ENCODE data around the gene VBP1.
"Not testable (repeated sequence)": the region's sequence is repeated elsewhere in the genome, so short reads cannot be mapped to it uniquely, and the experiment has no call there.

VBP1 gene, protein sequence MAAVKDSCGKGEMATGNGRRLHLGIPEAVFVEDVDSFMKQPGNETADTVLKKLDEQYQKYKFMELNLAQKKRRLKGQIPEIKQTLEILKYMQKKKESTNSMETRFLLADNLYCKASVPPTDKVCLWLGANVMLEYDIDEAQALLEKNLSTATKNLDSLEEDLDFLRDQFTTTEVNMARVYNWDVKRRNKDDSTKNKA

DNA sequence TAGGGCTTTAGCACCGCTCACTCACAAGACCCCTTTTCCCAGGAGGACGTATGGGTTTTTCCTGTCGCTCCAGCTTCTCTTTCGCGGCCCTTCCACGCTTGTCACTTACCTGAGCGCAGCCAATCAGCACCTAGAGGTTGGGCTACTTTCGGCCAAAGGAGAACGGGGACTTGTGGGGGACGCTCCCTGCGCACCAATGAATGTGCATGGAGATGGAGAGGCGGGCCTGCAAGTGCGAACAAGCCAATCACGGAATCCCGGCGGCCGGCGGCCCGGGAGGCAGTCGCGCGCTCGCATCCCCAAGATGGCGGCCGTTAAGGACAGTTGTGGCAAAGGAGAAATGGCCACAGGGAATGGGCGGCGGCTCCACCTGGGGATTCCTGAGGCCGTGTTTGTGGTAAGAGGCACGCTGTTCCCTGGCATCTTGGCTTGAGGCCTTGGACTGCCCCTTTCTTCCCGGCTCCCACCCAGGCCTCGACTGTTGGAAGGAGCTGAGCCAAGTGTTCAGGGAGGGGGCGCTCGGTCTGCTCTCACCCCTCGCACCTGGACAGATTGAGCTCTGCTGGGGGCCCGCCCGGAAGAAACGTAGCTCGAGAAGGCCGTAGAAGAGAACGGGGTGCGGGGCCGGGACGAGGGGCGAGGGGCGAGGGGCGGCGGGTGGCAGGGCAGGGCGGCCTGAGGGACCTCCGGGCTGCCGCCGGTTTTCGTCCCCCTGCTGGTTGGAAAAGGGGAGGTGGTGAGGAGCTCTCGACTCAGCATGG is at the start of gene VBP1:
Gene VBP1 (plus strand): TSS at position 282 of the 761 bp plus-strand sequence. CDS start 23 bp downstream, at position 305.
- peak; percentile 93 for DNase-seq

DNA sequence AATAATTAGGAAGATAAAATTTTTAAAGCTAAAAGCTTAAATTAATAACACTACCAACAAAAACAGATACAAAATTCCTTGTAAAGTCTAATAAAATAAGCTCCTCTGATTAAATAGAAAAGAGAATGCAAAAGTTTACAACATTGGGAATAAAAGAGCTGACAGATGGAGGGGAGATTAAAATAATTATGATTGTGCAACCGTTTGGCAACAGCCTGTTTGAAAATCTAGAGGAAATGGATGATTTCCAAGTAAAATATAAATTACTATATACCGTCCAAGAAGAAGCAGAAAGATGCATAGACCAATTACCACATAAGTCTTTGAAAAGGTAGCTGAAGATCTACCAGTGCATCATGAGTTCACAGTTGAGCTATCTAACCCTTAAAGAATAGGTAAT is 46.4 kb upstream of the VBP1 start:
- no peak for DNase-seq

DNA sequence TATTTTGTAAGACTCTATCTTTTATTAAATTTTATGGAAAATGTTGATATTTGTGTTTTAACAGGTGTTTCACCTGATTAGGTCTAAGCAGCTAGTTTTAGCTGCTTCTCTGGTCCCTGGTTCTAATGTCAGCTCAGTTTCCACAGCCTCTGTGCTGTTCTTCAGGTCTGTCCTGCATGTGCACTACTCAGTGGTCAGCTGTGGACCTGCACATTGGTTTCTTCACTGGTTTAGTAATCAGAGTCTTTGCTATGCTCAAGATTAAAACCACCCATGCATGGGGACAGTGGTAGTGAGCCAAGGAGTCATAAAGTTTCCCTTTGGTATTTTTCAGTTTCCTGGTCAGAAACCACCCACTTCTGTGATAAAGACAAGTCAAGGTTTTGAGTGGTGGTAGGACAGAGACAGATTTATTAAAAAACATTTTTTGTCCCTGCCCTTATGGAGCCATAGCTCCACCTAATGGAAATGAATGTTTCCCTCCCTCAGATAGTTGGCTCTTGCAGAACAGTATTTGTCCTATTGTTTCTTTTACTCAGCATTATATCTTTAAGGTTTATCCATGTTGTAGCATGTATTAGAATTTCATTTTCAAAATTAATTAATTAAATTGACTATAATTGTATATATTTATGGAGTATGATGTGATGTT is 36.8 kb upstream of the VBP1 start:
- no peak for DNase-seq

DNA sequence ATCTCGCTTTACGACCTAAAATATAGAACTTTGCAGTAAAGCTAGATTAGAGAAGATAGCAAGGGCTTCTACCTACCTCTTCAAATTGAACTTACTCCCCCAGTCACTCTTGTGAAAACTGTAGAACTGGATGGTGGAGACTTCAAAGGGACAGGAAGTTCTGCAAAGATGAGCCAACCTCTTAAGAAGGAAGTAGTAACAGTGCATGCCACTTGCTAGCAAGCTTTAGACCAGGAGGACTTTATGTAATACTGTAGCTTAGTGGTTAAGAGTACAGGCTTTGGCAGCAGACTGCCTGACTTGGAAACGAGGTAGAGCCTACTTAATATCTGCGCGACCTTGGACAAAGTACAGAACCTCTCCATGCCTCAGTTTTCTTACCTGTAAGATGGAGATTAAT is 27.5 kb upstream of the VBP1 start:
- no peak for DNase-seq

DNA sequence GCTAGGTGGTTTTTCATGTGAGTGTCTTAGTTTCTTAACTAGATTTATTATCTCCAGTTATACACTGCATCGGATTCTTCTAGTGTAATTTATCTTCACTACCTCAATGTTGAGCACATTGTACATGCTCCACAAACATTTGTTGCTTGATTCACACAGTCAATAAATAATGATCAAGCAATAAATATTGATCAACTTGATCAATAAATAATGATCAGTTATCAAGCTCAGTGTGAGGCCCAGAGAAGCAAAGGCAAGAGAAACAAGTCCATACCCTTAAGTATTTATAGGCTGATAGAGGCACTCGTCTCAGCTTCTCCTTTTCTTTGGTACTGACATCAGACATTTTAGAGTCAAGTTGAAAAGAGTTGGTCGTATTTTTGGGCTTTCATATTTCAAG is 5.1 kb upstream of the VBP1 start:
- DNase-seq, result no peak

DNA sequence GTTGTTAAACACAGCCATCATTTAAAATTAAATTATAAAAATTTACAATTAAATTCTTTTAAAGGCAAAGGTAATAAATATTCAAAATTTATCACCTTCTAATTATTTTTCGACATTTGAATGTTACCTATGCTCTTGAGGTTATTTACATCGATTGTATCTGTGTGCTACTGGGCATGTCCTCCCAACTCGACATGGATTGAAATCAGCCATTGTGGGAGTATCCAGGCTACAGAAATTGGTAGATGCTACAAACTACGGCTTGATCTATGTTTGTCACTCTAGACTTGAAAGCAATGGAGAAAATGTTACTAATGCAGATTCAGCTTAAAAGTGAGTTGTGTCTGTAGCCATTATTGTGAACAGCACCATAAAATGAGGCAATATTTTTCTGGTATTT is 2.5 kb upstream of the VBP1 start:
- no peak for DNase-seq

DNA sequence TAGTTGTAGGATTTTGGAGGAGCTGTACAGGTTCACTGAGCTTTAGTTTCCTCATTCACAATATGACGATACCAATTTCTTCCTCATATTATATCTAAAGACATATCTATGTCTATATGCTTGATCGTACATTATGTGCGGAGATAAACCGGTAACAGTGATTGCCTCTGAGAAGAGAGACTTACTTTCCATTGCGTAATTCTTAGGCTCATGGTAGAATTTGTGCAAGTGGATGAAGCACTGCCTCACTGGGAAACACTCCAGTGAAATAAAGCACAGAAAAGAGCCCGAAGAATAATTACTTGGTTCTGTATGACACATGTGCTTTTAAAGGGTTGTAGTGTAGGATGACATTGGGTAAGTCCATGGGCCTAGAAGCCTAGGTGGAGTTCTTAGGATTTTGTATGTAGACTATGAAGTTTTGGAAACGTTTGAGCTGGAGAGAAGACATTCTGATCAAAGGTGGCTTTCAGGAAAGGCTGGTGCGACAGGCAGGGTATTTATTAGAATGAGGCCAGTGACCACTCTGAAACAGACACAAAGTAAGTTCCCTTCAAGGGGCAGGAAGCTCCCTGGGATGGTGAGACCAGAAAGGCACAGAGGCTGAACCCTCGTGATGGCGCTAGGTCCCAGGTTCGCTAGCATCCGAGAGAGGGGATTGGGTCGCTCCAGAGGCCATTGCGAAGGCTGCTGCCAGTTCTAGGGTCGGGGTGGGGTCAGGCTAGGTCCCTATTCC is 649 bp upstream of the VBP1 start:
- DNase-seq, result no peak

DNA sequence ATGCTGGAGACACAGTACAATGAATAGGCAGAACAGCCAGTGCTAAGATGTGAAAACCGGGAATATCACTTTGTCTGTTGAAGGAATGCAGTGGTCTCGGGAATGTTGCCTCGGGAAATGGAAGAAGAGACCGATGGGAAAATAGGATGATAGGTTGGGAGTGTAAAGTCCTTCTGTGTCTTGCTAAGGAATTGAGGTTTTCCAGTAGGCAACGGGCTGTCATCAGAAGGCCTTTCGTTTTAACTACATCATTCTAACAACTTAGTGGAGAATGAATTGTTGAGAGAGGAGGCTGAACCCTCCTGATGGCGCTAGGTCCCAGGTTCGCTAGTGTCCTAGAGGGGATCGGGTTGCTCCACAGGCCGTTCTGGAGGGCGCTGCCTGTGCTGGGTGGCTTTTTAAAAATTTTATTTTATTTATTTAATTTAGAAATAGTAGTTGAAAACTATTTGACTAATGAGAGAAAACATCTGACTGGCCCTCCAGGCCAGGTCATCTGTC is 730 bp downstream of the VBP1 start:
- DNase-seq, result no peak

DNA sequence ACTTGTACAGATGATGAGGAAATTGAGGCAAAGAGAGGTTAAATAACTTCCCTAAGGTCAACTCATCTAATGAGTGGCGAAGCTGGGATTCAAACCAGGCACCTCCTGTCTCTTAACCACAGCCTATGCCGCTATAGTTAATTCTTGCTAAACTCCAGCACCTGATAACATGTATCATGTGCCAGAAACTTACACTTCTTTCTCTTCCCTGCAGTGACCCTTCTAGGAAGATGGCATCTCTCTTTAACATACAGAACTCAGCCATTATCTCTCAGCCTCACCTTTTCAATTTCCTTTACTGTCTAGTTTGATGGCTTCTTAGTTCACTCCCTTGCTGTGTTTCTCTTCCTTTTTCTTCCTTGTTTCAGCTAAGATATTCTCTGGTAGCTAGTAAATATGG is 2.5 kb downstream of the VBP1 start:
- DNase-seq, result no peak

DNA sequence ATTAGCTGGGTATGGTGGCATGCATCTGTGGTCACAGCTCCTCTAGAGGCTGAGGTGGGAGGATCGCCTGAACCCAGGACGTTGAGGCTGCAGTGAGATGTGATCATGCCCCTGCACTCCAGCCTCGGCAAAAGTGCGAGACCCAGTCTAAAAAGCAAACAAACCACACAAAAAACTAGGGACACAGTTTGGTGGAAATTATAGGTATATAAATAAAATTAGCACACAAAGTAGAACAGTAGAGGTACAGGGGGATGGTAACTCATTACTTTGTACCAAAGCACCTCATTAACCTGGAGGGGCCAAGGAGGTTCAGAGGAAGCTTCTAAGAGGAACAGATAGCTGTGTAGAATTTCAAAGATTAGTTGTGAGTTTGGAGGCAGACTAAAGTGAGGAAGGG is 5.1 kb downstream of the VBP1 start:
- no peak for DNase-seq

DNA sequence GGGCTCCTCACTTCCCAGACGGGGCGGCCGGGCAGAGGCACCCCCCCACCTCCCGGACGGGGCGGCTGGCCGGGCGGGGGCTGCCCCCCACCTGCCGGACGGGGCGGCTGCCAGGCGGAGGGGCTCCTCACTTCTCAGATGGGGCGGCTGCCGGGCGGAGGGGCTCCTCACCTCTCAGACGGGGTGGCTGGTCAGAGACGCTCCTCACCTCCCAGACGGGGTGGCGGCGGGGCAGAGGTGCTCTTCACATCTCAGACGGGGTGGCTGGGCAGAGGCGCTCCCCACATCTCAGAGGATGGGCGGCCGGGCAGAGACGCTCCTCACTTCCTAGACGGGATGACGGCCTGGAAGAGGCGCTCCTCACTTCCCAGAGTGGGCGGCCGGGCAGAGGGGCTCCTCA is 7.5 kb downstream of the VBP1 start:
- not testable (repeated sequence) for DNase-seq

DNA sequence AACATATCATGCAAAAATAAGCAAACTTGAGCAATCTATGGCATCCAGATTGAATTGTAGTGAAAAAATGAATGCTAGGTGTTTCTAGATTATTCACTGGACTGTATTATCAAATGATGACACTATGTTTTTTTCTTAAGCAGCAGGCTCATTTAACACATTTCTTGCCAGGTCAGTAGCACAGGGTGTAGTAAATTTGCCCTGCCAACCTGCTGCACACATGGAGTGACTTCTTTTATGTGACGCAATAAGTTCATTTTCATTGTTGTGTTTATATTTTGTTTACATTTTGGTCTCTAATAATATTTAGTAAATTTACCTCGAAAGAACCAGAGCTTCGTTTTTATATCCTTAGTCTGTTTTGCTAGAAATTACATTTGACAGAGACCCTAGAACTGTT is 9.5 kb downstream of the VBP1 start:
- no peak for DNase-seq

DNA sequence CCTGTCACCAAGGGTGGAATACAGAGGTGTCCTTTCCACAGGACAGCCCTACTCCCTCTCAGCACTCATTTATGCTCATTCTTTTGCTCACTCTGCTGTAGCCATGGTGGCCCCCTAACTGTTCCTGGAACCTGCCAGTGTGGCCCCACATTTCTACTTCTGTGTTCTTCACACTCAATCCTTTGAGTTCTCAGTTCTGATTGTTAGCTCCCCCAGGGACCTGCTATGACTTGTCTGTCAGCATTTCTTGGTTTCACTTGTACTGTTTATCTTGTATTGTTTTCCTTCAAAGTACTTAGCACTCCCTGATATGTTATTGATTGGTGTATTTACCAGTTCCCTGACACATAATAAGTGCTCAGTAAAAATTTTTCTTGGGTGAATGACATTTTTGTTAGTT is 14.9 kb downstream of the VBP1 start:
- DNase-seq, result no peak

DNA sequence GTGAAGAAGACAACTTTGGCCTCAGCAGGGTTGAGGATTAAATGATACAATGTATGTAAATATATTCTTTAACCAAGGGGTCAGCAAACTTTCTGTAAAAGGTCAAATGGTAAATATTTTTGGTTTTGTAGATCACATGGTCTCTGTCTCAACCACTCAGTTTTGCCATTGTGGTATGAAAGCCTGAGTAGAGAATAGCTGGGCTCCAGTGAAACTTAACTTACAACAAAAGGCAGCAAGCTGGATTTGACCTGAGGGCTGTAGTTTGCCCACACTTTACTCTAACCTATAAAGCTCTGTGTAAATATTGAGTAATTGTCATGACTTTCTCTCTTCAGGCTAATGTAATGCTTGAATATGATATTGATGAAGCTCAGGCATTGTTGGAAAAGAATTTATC is 19.6 kb downstream of the VBP1 start:
- DNase-seq, result peak; percentile 2

DNA sequence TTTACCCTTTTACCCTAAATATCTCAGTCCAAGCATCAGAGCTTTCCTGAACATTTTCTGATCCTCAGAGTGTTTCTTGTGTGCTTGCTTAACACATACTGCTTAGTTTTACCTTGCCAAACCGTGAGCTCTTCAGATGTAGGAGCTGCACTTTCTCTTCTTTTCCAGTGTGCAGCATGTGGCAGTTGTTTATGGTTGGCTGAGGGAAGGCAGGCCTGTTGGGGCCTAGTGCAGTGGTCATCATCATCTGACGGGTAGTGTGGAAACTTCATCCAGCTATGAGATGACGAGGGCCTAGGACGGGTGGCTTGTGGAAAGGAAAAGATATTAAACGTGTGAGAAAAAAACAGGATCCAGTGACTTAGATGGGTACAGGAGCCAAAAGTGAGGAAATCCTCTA is 21.5 kb downstream of the VBP1 start:
- no peak for DNase-seq

DNA sequence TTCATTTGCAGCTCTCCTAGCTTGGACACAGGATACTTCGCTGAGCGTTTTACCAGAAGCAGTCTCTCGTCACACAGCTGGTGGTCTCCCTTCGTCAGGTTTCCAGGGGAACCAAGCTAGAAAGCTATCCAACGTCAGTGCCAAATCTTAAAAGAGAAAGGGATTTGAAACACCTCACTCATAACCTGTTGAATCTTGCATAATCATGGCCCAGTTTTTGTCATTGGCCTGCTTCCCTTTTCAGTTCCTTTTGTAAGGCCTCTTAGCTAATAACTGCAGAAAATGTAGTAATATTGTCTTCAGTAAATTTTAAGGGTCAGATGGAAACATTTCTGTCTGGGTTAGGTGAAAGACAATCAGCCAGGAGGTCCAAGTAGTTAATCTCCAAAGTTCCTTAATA is 26.0 kb downstream of the VBP1 start:
- no peak for DNase-seq

DNA sequence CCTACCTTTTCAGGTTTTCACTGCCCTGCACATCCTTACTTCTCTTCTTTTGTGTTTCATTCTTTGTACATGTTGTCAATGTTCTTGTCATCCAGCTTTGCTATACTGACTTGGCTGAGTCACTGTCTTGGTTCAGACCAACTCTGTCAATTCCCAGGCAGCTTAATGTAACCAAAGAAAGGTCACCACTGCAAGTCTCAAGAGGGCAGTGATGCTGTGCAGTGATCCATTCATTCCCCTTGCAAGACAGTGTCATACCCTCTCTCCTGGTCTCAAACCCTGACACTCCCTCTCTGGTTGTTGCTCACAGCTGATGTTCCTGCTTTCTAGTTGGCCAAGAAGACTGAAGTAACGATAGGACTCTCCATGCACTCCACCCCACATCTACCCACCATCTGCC is 30.5 kb downstream of the VBP1 start:
- DNase-seq, result no peak

DNA sequence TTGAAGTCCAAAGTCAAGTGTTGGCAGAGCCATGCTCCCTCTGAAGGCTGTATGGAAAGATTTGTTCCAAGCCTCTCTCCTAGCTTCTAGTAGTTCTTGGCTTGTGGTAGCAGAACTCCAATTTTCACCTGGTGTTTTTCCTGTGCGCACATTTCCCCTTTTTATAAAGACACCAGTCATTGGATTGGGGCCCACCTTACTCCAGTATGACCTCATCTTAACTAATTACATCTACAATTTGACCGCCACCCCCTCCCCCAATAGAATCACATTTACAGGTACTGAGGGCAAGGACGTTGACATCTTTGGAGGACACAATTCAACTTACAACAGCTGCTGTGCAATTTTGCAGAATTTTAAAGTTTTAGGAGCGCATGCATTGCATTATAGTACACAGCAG is 31.2 kb downstream of the VBP1 start:
- DNase-seq, result no peak

DNA sequence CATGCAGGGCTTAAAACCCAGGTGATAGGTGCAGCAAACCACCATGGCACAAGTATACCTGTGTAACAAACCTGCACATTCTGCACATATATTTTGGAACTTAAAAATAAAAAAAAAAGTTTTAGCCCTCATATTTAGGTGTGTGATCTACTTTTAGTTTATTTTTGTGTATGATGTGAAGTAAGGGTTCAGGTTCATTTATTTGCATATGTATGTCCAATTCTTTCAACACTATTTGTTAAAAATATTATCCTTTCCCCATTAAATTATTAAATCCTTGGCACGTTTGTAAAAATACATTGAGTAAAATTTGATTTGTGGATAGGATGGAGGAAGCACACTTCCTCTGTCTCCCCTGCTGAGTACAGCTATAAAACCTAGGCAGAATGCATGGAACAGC is 35.1 kb downstream of the VBP1 start:
- no peak for DNase-seq

DNA sequence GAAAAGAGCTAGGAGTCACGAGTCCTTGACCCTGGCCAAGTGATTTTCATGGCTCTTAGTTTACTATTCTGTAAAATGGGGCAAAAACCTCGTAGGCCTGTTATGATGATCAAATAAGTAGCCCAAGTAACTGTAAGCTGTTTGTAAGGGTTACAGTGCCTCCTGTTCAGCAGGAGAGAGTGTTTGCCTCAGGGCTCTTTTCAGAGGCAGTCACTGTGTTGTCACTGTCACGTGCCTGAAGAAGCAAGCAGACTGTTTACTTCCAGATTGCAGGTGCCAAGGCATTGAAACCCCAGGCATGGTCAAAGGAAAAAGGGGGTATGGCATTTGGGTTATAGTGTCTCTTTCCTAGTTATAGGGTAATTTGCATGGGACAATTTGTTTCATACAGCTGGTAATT is 43.5 kb downstream of the VBP1 start:
- no peak for DNase-seq

DNA sequence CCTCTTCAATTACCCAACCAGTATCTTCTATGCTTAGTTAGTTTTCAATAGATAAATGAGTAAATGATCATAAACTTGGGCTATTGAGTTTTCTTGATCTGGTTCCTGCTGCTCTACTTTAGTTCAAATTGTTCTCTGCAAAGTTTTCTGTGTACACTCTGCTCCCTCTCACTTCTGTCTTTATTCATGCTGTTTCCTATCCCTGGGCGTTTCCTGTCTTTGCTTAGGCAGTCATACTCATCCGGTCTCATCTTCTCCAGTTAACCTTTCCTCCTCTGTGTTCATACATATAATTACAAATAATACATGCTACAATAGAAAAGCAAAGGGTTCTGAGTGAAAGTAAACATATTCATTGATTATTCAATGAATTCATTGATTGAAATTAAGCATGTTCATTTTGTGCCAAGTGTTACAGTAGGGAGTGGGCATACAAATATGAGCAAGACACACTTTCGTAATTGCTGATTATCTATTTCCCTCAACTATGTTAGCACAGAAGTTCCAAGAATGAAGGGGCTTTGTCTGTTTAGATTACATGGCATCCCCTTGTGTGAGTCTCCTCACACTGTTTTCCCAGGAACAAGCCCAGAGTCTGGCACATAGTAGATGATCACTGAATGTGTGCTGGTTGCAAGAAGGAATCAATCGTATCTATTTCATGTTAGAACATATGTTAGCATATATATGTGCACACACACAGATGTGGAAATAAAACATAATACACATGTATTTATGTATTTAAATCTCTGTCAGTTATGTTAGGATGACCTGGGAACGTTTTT is 46.9 kb downstream of the VBP1 start:
- no peak for DNase-seq

DNA sequence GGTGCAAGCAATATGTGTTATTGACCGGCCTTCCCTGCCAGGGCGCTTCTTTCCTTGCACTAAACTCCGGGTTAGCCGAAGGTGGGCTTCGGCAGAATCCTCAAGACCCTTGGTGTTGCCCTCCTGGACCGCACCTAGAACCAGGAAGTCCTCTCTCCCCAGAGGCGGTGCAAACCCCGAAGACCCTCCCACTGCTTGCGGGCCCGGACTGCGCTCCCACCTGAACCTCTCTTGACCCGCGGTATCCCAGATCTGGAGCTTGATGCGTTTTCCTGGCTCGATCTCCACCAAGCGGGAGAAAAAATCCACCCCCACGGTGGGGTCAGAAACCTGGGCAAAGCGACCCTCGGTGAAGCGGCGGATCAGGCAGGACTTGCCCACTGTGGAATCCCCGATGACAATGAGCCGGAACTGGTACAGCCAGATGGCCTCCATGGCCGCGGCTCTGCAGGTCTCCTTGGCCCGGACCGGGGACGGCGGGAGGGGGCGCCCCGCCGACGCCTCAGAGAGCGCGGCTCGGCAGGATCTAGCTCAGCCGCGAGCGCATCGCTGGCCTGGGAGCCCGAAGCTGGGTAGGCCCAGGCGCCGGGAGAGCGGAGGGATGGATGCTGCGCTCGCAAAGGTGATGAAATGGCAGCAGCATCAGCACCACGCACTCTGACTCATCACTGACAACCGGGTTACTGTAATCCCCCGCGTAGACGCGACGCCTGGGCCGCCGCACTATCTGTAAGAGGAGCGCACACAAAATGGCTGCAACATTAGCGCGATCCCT is 47.8 kb downstream of the VBP1 start, which contains the start of gene RAB39B:
Gene RAB39B (minus strand): TSS at position 638 of the 775 bp plus-strand sequence. CDS start 203 bp downstream, at position 435.
- DNase-seq, result peak; percentile 56
